IMR-90 (cell line): Measurements from ENCODE around the gene GRB10. TPM values are rescaled to one million over a fixed set of nuclear protein-coding genes. Genes with fewer than 3 reads are reported as not detected.

Experiments
- ATAC-seq: fragments of 200-7000 bp; cut with Tn5 transposase; 2 replicates; pipeline ENCODE4 v1.9.1; 2020; ENCODE audit warnings: low read depth, mild to moderate bottlenecking, moderate library complexity
- BruUV-seq: library from RNA; stranded (reverse); fragments of 400-500 nt; replicated peaks from 2 replicates; lab custom pipeline; 2021; lab: Mats Ljungman, UMichigan
- CTCF ChIA-PET: fragments of 300-600 bp; formaldehyde crosslinking; extraction: SDS; loops from one replicate; lab custom pipeline; 2021; ENCODE audit warnings: antibody characterized with exemption; lab: Yijun Ruan, JAX
- POLR2A ChIA-PET: fragments of 300-600 bp; sonication (Branson Sonifier 250); formaldehyde crosslinking; loops from one replicate; lab custom pipeline; 2022; ENCODE audit warnings: antibody characterized with exemption; ENCODE audit not compliant: unreplicated experiment; lab: Charles Lee
- DNase-seq: peaks from one replicate; pipeline ENCODE4 v3.0.0; 2013
- H2AFZ ChIP-seq: replicated peaks from 2 replicates; pipeline ENCODE3; 2013; ENCODE audit warnings: low read length, mild to moderate bottlenecking; ENCODE audit not compliant: poor library complexity
- H2AK5ac ChIP-seq: 2 replicates; pipeline ENCODE4 v1.6.1; 2013; ENCODE audit warnings: low read depth, low read length, inconsistent platforms
- H2AK9ac ChIP-seq: replicated peaks from 2 replicates; pipeline ENCODE3; 2013; ENCODE audit warnings: mild to moderate bottlenecking, low read depth, low read length, moderate library complexity; ENCODE audit not compliant: poor library complexity
- H2BK120ac ChIP-seq: 2 replicates; pipeline ENCODE4 v1.6.1; 2013; ENCODE audit warnings: low read depth, low read length, inconsistent platforms
- H2BK15ac ChIP-seq: 3 replicates; pipeline ENCODE4 v1.6.1; 2013; ENCODE audit warnings: low read depth, low read length, inconsistent platforms
- H2BK20ac ChIP-seq: 2 replicates; pipeline ENCODE4 v1.6.1; 2013; ENCODE audit warnings: low read depth, mild to moderate bottlenecking, inconsistent platforms, low read length, moderate library complexity
- H2BK5ac ChIP-seq: 2 replicates; pipeline ENCODE4 v1.6.1; 2013; ENCODE audit warnings: mild to moderate bottlenecking, low read depth, low read length, inconsistent platforms; ENCODE audit not compliant: poor library complexity, severe bottlenecking
- H3K14ac ChIP-seq: replicated peaks from 2 replicates; pipeline ENCODE4 v1.6.1; 2013; ENCODE audit warnings: low read depth, low read length, inconsistent platforms
- H3K18ac ChIP-seq: 2 replicates; pipeline ENCODE4 v1.6.1; 2013; ENCODE audit warnings: low read depth, low read length, control low read depth
- H3K23ac ChIP-seq: 2 replicates; pipeline ENCODE4 v1.6.1; 2013; ENCODE audit warnings: low read depth, low read length, inconsistent platforms
- H3K27ac ChIP-seq: 2 replicates; pipeline ENCODE4 v1.5.1; 2013; ENCODE audit warnings: mild to moderate bottlenecking, control low read depth, low read length; ENCODE audit not compliant: insufficient read depth
- H3K27me3 ChIP-seq: 2 replicates; pipeline ENCODE4 v1.6.1; 2013; ENCODE audit warnings: low read length; ENCODE audit not compliant: control insufficient read depth, insufficient read depth
- H3K36me3 ChIP-seq: 2 replicates; pipeline ENCODE4 v1.6.1; 2013; ENCODE audit warnings: low read length, mixed read lengths; ENCODE audit not compliant: control insufficient read depth, insufficient read depth
- H3K4ac ChIP-seq: 2 replicates; pipeline ENCODE4 v1.6.1; 2013; ENCODE audit warnings: low read depth, low read length, inconsistent platforms
- H3K4me1 ChIP-seq: 2 replicates; pipeline ENCODE4 v1.6.1; 2013; ENCODE audit warnings: low read length, mixed read lengths; ENCODE audit not compliant: control insufficient read depth, insufficient read depth
- H3K4me2 ChIP-seq: 2 replicates; pipeline ENCODE4 v1.6.1; 2013; ENCODE audit warnings: low read depth, mild to moderate bottlenecking, control low read depth, low read length, moderate library complexity
- H3K4me3 ChIP-seq: 2 replicates; pipeline ENCODE4 v1.5.1; 2013; ENCODE audit warnings: low read depth, mild to moderate bottlenecking, control low read depth, low read length, moderate library complexity; ENCODE audit not compliant: insufficient read depth
- H3K56ac ChIP-seq: 2 replicates; pipeline ENCODE4 v1.6.1; 2013; ENCODE audit warnings: low read length, inconsistent platforms; ENCODE audit not compliant: insufficient read depth; ENCODE audit errors: extremely low read depth
- H3K79me1 ChIP-seq, 2 experiments: 2 replicates each; pipeline ENCODE4 v1.6.1; 2013; ENCODE audit warnings: low read length in 2 of 2, inconsistent platforms in 1 of 2, low read depth in 1 of 2
- H3K9ac ChIP-seq: 2 replicates; pipeline ENCODE4 v1.6.1; 2013; ENCODE audit warnings: low read depth, low read length, control low read depth
- H3K9me1 ChIP-seq: 2 replicates; pipeline ENCODE4 v1.6.1; 2013; ENCODE audit warnings: low read length, inconsistent platforms; ENCODE audit not compliant: insufficient read depth
- H3K9me3 ChIP-seq: 2 replicates; pipeline ENCODE4 v1.6.1; 2013; ENCODE audit warnings: low read length; ENCODE audit not compliant: control insufficient read depth, insufficient read depth
- H4K20me1 ChIP-seq: 2 replicates; pipeline ENCODE4 v1.6.1; 2013; ENCODE audit warnings: low read length, inconsistent platforms; ENCODE audit not compliant: insufficient read depth
- H4K5ac ChIP-seq: 2 replicates; pipeline ENCODE4 v1.6.1; 2013; ENCODE audit warnings: mild to moderate bottlenecking, low read depth, low read length, control low read depth
- H4K8ac ChIP-seq, 2 experiments: 2 replicates each; pipeline ENCODE4 v1.6.1; 2013; ENCODE audit warnings: low read depth in 2 of 2, low read length in 2 of 2, control low read depth in 1 of 2, inconsistent platforms in 1 of 2
- H4K91ac ChIP-seq: 2 replicates; pipeline ENCODE4 v1.6.1; 2013; ENCODE audit warnings: low read depth, low read length, inconsistent platforms; ENCODE audit not compliant: insufficient read depth
- BHLHE40 ChIP-seq: fragments of 150-350 bp; IDR thresholded peaks from 2 replicates; pipeline ENCODE4 v1.6.1; 2016; ENCODE audit warnings: mild to moderate bottlenecking, low read depth, low read length
- CEBPB ChIP-seq: IDR thresholded peaks from 2 replicates; pipeline ENCODE4 v1.6.1; 2012; ENCODE audit warnings: low read depth, low read length, improper control_type of control experiment
- CHD1 ChIP-seq: IDR thresholded peaks from 2 replicates; pipeline ENCODE4 v1.6.1; 2012; ENCODE audit warnings: low read depth, low read length, improper control_type of control experiment
- CTCF ChIP-seq: conservative IDR thresholded peaks from 2 replicates; pipeline ENCODE4 v1.5.1; 2012; ENCODE audit warnings: mild to moderate bottlenecking, low read depth, low read length, improper control_type of control experiment
- ELK1 ChIP-seq: fragments of 150-350 bp; IDR thresholded peaks from 2 replicates; pipeline ENCODE4 v1.6.1; 2016; ENCODE audit warnings: low read depth, mild to moderate bottlenecking, low read length, moderate library complexity, borderline replicate concordance
- FOS ChIP-seq: fragments of 150-350 bp; IDR thresholded peaks from 2 replicates; pipeline ENCODE4 v1.6.1; 2016; ENCODE audit warnings: low read depth, low read length
- MAFK ChIP-seq: IDR thresholded peaks from 2 replicates; pipeline ENCODE4 v1.6.1; 2012; ENCODE audit warnings: low read depth, low read length, improper control_type of control experiment
- MAZ ChIP-seq: IDR thresholded peaks from 2 replicates; pipeline ENCODE4 v1.6.1; 2012; ENCODE audit warnings: low read depth, mild to moderate bottlenecking, low read length, improper control_type of control experiment, moderate library complexity, borderline replicate concordance
- MXI1 ChIP-seq: IDR thresholded peaks from 2 replicates; pipeline ENCODE4 v1.6.1; 2012; ENCODE audit warnings: low read depth, mild to moderate bottlenecking, low read length, moderate library complexity, borderline replicate concordance
- NFE2L2 ChIP-seq: fragments of 150-350 bp; IDR thresholded peaks from 2 replicates; pipeline ENCODE4 v1.6.1; 2016; ENCODE audit warnings: low read depth, mild to moderate bottlenecking, low read length
- POLR2A ChIP-seq: IDR thresholded peaks from 2 replicates; pipeline ENCODE4 v1.6.1; 2012; ENCODE audit warnings: mild to moderate bottlenecking, low read depth, low read length
- RAD21 ChIP-seq: IDR thresholded peaks from 2 replicates; pipeline ENCODE4 v1.6.1; 2012; ENCODE audit warnings: low read length, improper control_type of control experiment
- RCOR1 ChIP-seq: IDR thresholded peaks from 2 replicates; pipeline ENCODE4 v1.6.1; 2012; ENCODE audit warnings: mild to moderate bottlenecking, low read length, improper control_type of control experiment; ENCODE audit not compliant: insufficient replicate concordance
- RFX5 ChIP-seq: IDR thresholded peaks from 2 replicates; pipeline ENCODE4 v1.8.0; 2012; ENCODE audit warnings: low read depth, mild to moderate bottlenecking, low read length, moderate library complexity
- SMC3 ChIP-seq: fragments of 150-350 bp; IDR thresholded peaks from 2 replicates; pipeline ENCODE4 v1.6.1; 2016; ENCODE audit warnings: low read depth, mild to moderate bottlenecking, antibody characterized with exemption, low read length, moderate library complexity
- USF2 ChIP-seq: fragments of 150-350 bp; IDR thresholded peaks from 2 replicates; pipeline ENCODE4 v1.6.1; 2017; ENCODE audit warnings: mild to moderate bottlenecking, antibody characterized with exemption, low read length, low read depth
- WGBS, 2 experiments: methylation state at CpG; one replicate each; pipeline versions ENCODE4 v1.1.5 to v1.1.7; 2013; ENCODE audit warnings: missing lambda C conversion rate in 2 of 2; ENCODE audit not compliant: insufficient read length in 1 of 2; ENCODE audit errors: extremely low coverage in 2 of 2; 5-methylcytosine and 5-hydroxymethylcytosine counted together
- dilution Hi-C: fragments of 300-500 bp; cut with HindIII; formaldehyde crosslinking; loops from one replicate; pipeline ENCODE4 v1.14.3; 2018; ENCODE audit warnings: low sequenced_read_pairs; ENCODE audit not compliant: unreplicated experiment
- in situ Hi-C: fragments of 300-500 bp; cut with MboI; formaldehyde crosslinking; loops from 3 replicates; pipeline ENCODE4 v1.14.3; 2019; ENCODE audit warnings: low sequenced_read_pairs, inconsistent platforms, mixed read lengths
- intact Hi-C: fragments of 100-400 bp; cut with micrococcal nuclease; formaldehyde crosslinking; loops from 2 replicates; pipeline ENCODE4 v1.10.0; 2022
- polyA plus RNA-seq, 3 experiments: library from polyadenylated mRNA; depleted of rRNA; stranded (reverse); fragments of >200 nt; gene quantifications; 2 replicates each; pipeline ENCODE4 v1.2.3, GENCODE V29; 2012; ENCODE audit warnings: low replicate concordance in 1 of 3
- total RNA-seq: library from RNA; depleted of rRNA; stranded (reverse); fragments of >200 nt; gene quantifications from 2 replicates; pipeline ENCODE4 v1.2.3, GENCODE V29; 2012

The GRB10 gene
- total and polyA plus RNA-seq, 2 of the 4 experiments (the other 2 are of a cell fraction), result 6.3 to 15.1 TPM

GRCh38 chr7:50743016-50743415 lies 39.7 kb downstream of the GRB10 start:
- no peak overlapping the region for H2BK5ac ChIP-seq
- H3K4me3 ChIP-seq, result no peak overlapping the region
- H3K9ac ChIP-seq, result no peak overlapping the region
- CTCF ChIA-PET, result no interaction called here
- no peak overlapping the region for H3K4me2 ChIP-seq
- TF ChIP-seq ELK1 (no peak), SMC3 (no peak), POLR2A (no peak), CTCF (no peak), CEBPB (no peak), MAFK (no peak), FOS (no peak), NFE2L2 (no peak), RCOR1 (no peak), MAZ (no peak), CHD1 (no peak), BHLHE40 (no peak), MXI1 (no peak), RFX5 (no peak), USF2 (no peak), RAD21 (no peak)
- H2AFZ ChIP-seq, result no peak overlapping the region
- no peak overlapping the region for H3K14ac ChIP-seq
- H4K5ac ChIP-seq, result no peak overlapping the region
- no peaks in the 10 kb centered on the region for H3K9me3 ChIP-seq
- no peak overlapping the region for H3K56ac ChIP-seq
- no peak overlapping the region for H3K27ac ChIP-seq
- H3K9me1 ChIP-seq, result peaks cover 10% of the 10 kb centered on the region; the same call in 1 of the 2 replicates
- no peak for ATAC-seq
- no peak for DNase-seq
- no peak overlapping the region for H2BK20ac ChIP-seq
- H3K18ac ChIP-seq, result no peak overlapping the region
- H3K79me1 ChIP-seq, result peaks cover 22 to 41% of the 10 kb centered on the region in 2 experiments
- dilution Hi-C loops, result no loop called here
- H4K8ac ChIP-seq, result no peak overlapping the region
- intact Hi-C loops, result no loop called here
- H2AK9ac ChIP-seq, result no peak overlapping the region
- WGBS, 2 experiments, result no CpG with 5 or more reads among the region's 2 CpGs
- peaks cover 30% of the 10 kb centered on the region; the same call in 1 of the 2 replicates for H4K20me1 ChIP-seq
- in situ Hi-C loops, result no loop called here
- H3K27me3 ChIP-seq, result no peaks in the 10 kb centered on the region
- POLR2A ChIA-PET, result no interaction called here
- peaks cover 10% of the 10 kb centered on the region; the same call in 1 of the 2 replicates for H3K36me3 ChIP-seq
- BruUV-seq, result no TSS peak
- no peak overlapping the region for H3K4ac ChIP-seq
- no peak overlapping the region for H2BK15ac ChIP-seq
- no peak overlapping the region for H2AK5ac ChIP-seq
- H4K91ac ChIP-seq, result no peak overlapping the region
- 0 out of 2 replicates have a peak, but pooled peaks cover 3% of the 10 kb centered on the region for H3K4me1 ChIP-seq
- no peak overlapping the region for H3K23ac ChIP-seq
- no peak overlapping the region for H2BK120ac ChIP-seq
